GM15510 (cell line): Measurements from ENCODE around the gene LINC01488.

Source experiments
- POLR2A ChIP-seq: IDR thresholded peaks from 3 replicates; pipeline ENCODE4 v1.6.1; 2011; ENCODE audit warnings: borderline replicate concordance; ENCODE audit not compliant: insufficient read length; ENCODE audit errors: extremely low read depth

Gene LINC01488

GRCh38 chr11:69482322-69482721, 859 bp downstream of the LINC01488 start:
- TF ChIP-seq POLR2A: no peak

GRCh38 chr11:69483170-69483569, 1.7 kb downstream of the LINC01488 start:
- no peak for TF ChIP-seq POLR2A

GRCh38 chr11:69483691-69484426, 2.4 kb downstream of the LINC01488 start:
- no peak for TF ChIP-seq POLR2A

GRCh38 chr11:69484427-69485259, 3.2 kb downstream of the LINC01488 start:
- TF ChIP-seq POLR2A: no peak

- TF ChIP-seq POLR2A: no peak
Measured at GRCh38 chr11:69485337-69486041, 4.0 kb downstream of the LINC01488 start.

GRCh38 chr11:69486056-69486772, 4.8 kb downstream of the LINC01488 start:
- TF ChIP-seq POLR2A: no peak

- no peak for TF ChIP-seq POLR2A
Measured at GRCh38 chr11:69486773-69487291, 5.4 kb downstream of the LINC01488 start.

- TF ChIP-seq POLR2A: no peak
Measured at GRCh38 chr11:69487391-69487790, 5.9 kb downstream of the LINC01488 start.

GRCh38 chr11:69487849-69488542, 6.5 kb downstream of the LINC01488 start:
- TF ChIP-seq POLR2A: no peak

GRCh38 chr11:69488543-69488940, 7.1 kb downstream of the LINC01488 start:
- no peak for TF ChIP-seq POLR2A

- TF ChIP-seq POLR2A: no peak
Measured at GRCh38 chr11:69489031-69489745, 7.7 kb downstream of the LINC01488 start.

GRCh38 chr11:69489746-69490365, 8.4 kb downstream of the LINC01488 start:
- TF ChIP-seq POLR2A: no peak

GRCh38 chr11:69490516-69490915, 9.1 kb downstream of the LINC01488 start:
- no peak for TF ChIP-seq POLR2A
